GM23338 (cell line): ENCODE data around the gene VAPB. TPM values are rescaled to one million over a fixed set of nuclear protein-coding genes. Genes with fewer than 3 reads are reported as not detected.

Experiments used
- ATAC-seq: fragments of 200-7000 bp; cut with Tn5 transposase; 3 replicates; pipeline ENCODE4 v1.9.1; 2020
- DNase-seq: peaks from one replicate; pipeline ENCODE4 v3.0.0-alpha.2; 2015; ENCODE audit warnings: low spot score
- H2AFZ ChIP-seq: fragments of 200-600 bp; sonication (generic); 2 replicates; pipeline ENCODE4 v1.8.0; 2016; ENCODE audit warnings: antibody characterized with exemption, mild to moderate bottlenecking, moderate library complexity
- H3F3A ChIP-seq: fragments of 200-600 bp; sonication (generic); replicated peaks from 2 replicates; pipeline ENCODE4 v1.8.0; 2017; ENCODE audit warnings: antibody characterized with exemption, mixed run types, low read depth
- H3K27ac ChIP-seq: fragments of 200-600 bp; sonication (generic); 2 replicates; pipeline ENCODE4 v1.6.1; 2016; ENCODE audit warnings: low read depth
- H3K27me3 ChIP-seq: fragments of 200-600 bp; sonication (generic); 2 replicates; pipeline ENCODE4 v1.8.0; 2016; ENCODE audit warnings: mild to moderate bottlenecking, mixed run types, moderate library complexity; ENCODE audit not compliant: insufficient read depth
- H3K36me3 ChIP-seq: fragments of 200-600 bp; sonication (generic); 2 replicates; pipeline ENCODE4 v1.8.0; 2016; ENCODE audit warnings: mild to moderate bottlenecking; ENCODE audit not compliant: insufficient read depth
- H3K4me1 ChIP-seq: fragments of 200-600 bp; sonication (generic); 2 replicates; pipeline ENCODE4 v1.8.0; 2016; ENCODE audit warnings: mild to moderate bottlenecking, moderate library complexity; ENCODE audit not compliant: insufficient read depth
- H3K4me2 ChIP-seq: fragments of 200-600 bp; sonication (generic); 2 replicates; pipeline ENCODE4 v1.7.1; 2017; ENCODE audit warnings: mixed run types
- H3K4me3 ChIP-seq: fragments of 200-600 bp; sonication (generic); 2 replicates; pipeline ENCODE4 v1.6.1; 2016; ENCODE audit warnings: mixed run types
- H3K79me2 ChIP-seq: fragments of 200-600 bp; sonication (generic); replicated peaks from 2 replicates; pipeline ENCODE4 v1.8.0; 2017; ENCODE audit warnings: mild to moderate bottlenecking; ENCODE audit not compliant: insufficient read depth
- H3K9me2 ChIP-seq: fragments of 200-600 bp; sonication (generic); 2 replicates; pipeline ENCODE4 v1.8.0; 2017; ENCODE audit not compliant: insufficient read depth
- H4K20me1 ChIP-seq: fragments of 200-600 bp; sonication (generic); replicated peaks from 2 replicates; pipeline ENCODE4 v1.8.0; 2017; ENCODE audit warnings: mild to moderate bottlenecking; ENCODE audit not compliant: insufficient read depth
- H3K27ac Mint-ChIP-seq: 2 replicates; pipeline ENCODE4 v1.8.0; 2020; ENCODE audit warnings: inconsistent platforms, mild to moderate bottlenecking, moderate library complexity, mixed read lengths
- H3K27me3 Mint-ChIP-seq: 3 replicates; pipeline ENCODE4 v1.8.0; 2022; ENCODE audit warnings: low read depth, mild to moderate bottlenecking, moderate library complexity, mixed read lengths, inconsistent platforms; ENCODE audit not compliant: insufficient read depth, poor library complexity
- H3K36me3 Mint-ChIP-seq: 3 replicates; pipeline ENCODE4 v1.8.0; 2021; ENCODE audit warnings: low read depth, mild to moderate bottlenecking, inconsistent platforms, moderate library complexity, mixed read lengths
- H3K4me1 Mint-ChIP-seq: 3 replicates; pipeline ENCODE4 v1.8.0; 2020; ENCODE audit warnings: mild to moderate bottlenecking, inconsistent platforms, mixed read lengths
- H3K4me3 Mint-ChIP-seq: 3 replicates; pipeline ENCODE4 v1.8.0; 2021; ENCODE audit warnings: moderate library complexity, mild to moderate bottlenecking, inconsistent platforms, mixed read lengths
- H3K9me3 Mint-ChIP-seq: 3 replicates; pipeline ENCODE4 v1.8.0; 2020; ENCODE audit warnings: moderate library complexity, mild to moderate bottlenecking, inconsistent platforms, mixed read lengths
- CTCF ChIP-seq, 2 experiments: fragments of 200-600 bp in 1 of 2; sonication (generic) in 1 of 2; conservative IDR thresholded peaks; 2 replicates each; pipeline versions ENCODE4 v1.5.1 to v1.6.1; 2016 to 2017; ENCODE audit warnings: antibody characterized with exemption in 2 of 2, low read depth in 2 of 2, mild to moderate bottlenecking in 2 of 2, moderate library complexity in 1 of 2
- ETS1 ChIP-seq: IDR thresholded peaks from 2 replicates; pipeline ENCODE4 v1.6.1; 2016; ENCODE audit warnings: antibody characterized with exemption
- JUNB ChIP-seq: IDR thresholded peaks from one replicate; pipeline ENCODE4 v1.6.1; 2016; ENCODE audit warnings: antibody characterized with exemption; ENCODE audit not compliant: unreplicated experiment
- NANOG ChIP-seq: IDR thresholded peaks from 2 replicates; pipeline ENCODE4 v1.6.1; 2016; ENCODE audit warnings: antibody characterized with exemption, borderline replicate concordance
- POLR2AphosphoS5 ChIP-seq: IDR thresholded peaks from 2 replicates; pipeline ENCODE4 v1.6.1; 2016; ENCODE audit warnings: antibody characterized with exemption, low read depth
- ZNF331 ChIP-seq: fragments of 250-450 bp; sonication (Bioruptor Pico); IDR thresholded peaks from 2 replicates; pipeline ENCODE4 v1.5.0; 2020; ENCODE audit warnings: low read depth, mild to moderate bottlenecking, moderate library complexity
- ZNF462 ChIP-seq: fragments of 250-450 bp; sonication (Bioruptor Pico); IDR thresholded peaks from 2 replicates; pipeline ENCODE4 v1.5.0; 2020; ENCODE audit warnings: mild to moderate bottlenecking, moderate library complexity
- polyA plus RNA-seq: library from polyadenylated mRNA; unstranded; fragments of >200 nt; fragmentation: Nextera tagmentation; extraction: Ambion mirVana; gene quantifications from 2 replicates; pipeline ENCODE4 v1.2.1, GENCODE V29; 2016
- total RNA-seq: library from RNA; depleted of rRNA; stranded (reverse); fragments of >200 nt; shearing (Covaris generic); gene quantifications from 2 replicates; pipeline ENCODE4 v1.2.3, GENCODE V29; 2014

VAPB gene
- total and polyA plus RNA-seq, 2 experiments from 2014 or later: 18.8 to 22.9 TPM

GRCh38 chr20:58378704-58379103 lies 10.3 kb upstream of the VAPB start (continued):
- no peak for TF ChIP-seq ZNF462 (CRISPR knock-in tag)

GRCh38 chr20:58381627-58382026 lies 7.4 kb upstream of the VAPB start:
- Histone ChIP-seq H3K4me2 (no peak overlapping the region), H3K79me2 (no peaks in the 10 kb centered on the region), H3K36me3 (no peaks in the 10 kb centered on the region), H2AFZ (no peak overlapping the region), H3K4me1 (peaks cover 6% of the 10 kb centered on the region; the same call in 1 of the 2 replicates), H3K4me3 (no peak overlapping the region), H3K27me3 (no peaks in the 10 kb centered on the region), H4K20me1 (no peaks in the 10 kb centered on the region), H3K9me2 (0 out of 2 replicates have a peak, but pooled peaks cover 6% of the 10 kb centered on the region), H3K27ac (no peak overlapping the region), H3F3A (no peaks in the 10 kb centered on the region)
- Mint-ChIP-seq H3K36me3 (peaks cover 15% of the 10 kb centered on the region), H3K4me1 (peaks cover 13% of the 10 kb centered on the region; the same call in 2 of the 3 replicates), H3K27ac (no peak overlapping the region), H3K9me3 (peaks cover 28% of the 10 kb centered on the region), H3K27me3 (peaks cover 5% of the 10 kb centered on the region), H3K4me3 (no peak overlapping the region)
- DNase-seq: no peak
- no peak for ATAC-seq
- TF ChIP-seq NANOG (no peak), ZNF462 (CRISPR knock-in tag) (no peak), POLR2AphosphoS5 (no peak), ZNF331 (CRISPR knock-in tag) (no peak), CTCF (conservative IDR thresholded peaks at IDR 0.05; ENCODE audit: low read depth in 2 of 2) (no peak), ETS1 (no peak), JUNB (no peak)
